Liver (tissue), 9 donors: ENCODE data around the gene PARD3. TPM values are rescaled to one million over a fixed set of nuclear protein-coding genes. Genes with fewer than 3 reads are reported as not detected.

Experiments used
- DNase-seq: peaks from one replicate; pipeline ENCODE4 v3.0.0-alpha.2; 2017; ENCODE audit warnings: low spot score
- H3K27ac ChIP-seq, 2 donors: one replicate each; pipeline ENCODE4 v1.7.0; 2013; ENCODE audit warnings: inconsistent platforms in 2 of 2, low read length in 2 of 2, control low read depth in 1 of 2, low read depth in 1 of 2, mild to moderate bottlenecking in 1 of 2
- H3K27me3 ChIP-seq, 4 donors: one replicate each; pipeline versions ENCODE4 v1.6.1 to v1.7.0; 2013; ENCODE audit warnings: low read length in 3 of 4, inconsistent platforms in 1 of 4, mild to moderate bottlenecking in 1 of 4, moderate library complexity in 1 of 4; ENCODE audit not compliant: control insufficient read depth in 4 of 4, insufficient read depth in 4 of 4
- H3K36me3 ChIP-seq, 4 donors: one replicate each; pipeline versions ENCODE4 v1.6.1 to v1.7.0; 2013; ENCODE audit warnings: low read length in 3 of 4, mild to moderate bottlenecking in 3 of 4, low read depth in 1 of 4, moderate library complexity in 1 of 4; ENCODE audit not compliant: control insufficient read depth in 4 of 4, insufficient read depth in 3 of 4
- H3K4me1 ChIP-seq, 4 donors: one replicate each; pipeline versions ENCODE4 v1.6.1 to v1.7.0; 2013; ENCODE audit warnings: low read length in 3 of 4, mild to moderate bottlenecking in 3 of 4, moderate library complexity in 1 of 4; ENCODE audit not compliant: control insufficient read depth in 4 of 4, insufficient read depth in 4 of 4
- H3K4me3 ChIP-seq, 3 donors: one replicate each; pipeline versions ENCODE4 v1.6.1 to v1.7.0; 2013; ENCODE audit warnings: low read length in 3 of 3, control low read depth in 1 of 3, low read depth in 1 of 3, mild to moderate bottlenecking in 1 of 3
- H3K9ac ChIP-seq, 2 donors: one replicate each; pipeline ENCODE4 v1.7.0; 2013; ENCODE audit warnings: low read length in 2 of 2, mild to moderate bottlenecking in 2 of 2, moderate library complexity in 2 of 2, control low read depth in 1 of 2, low read depth in 1 of 2
- H3K9me3 ChIP-seq, 4 donors: one replicate each; pipeline versions ENCODE4 v1.6.1 to v1.7.0; 2013; ENCODE audit warnings: low read length in 3 of 4; ENCODE audit not compliant: control insufficient read depth in 4 of 4
- FOXA1 ChIP-seq: IDR thresholded peaks from 2 replicates; pipeline ENCODE4 v1.6.1; 2016; ENCODE audit warnings: antibody characterized with exemption
- FOXA2 ChIP-seq: IDR thresholded peaks from 2 replicates; pipeline ENCODE4 v1.6.1; 2016; ENCODE audit warnings: antibody characterized with exemption
- GABPA ChIP-seq, 2 donors: IDR thresholded peaks in 1 of 2; conservative IDR thresholded peaks in 1 of 2; 2 replicates each; pipeline ENCODE4 v1.6.1; 2016; ENCODE audit warnings: antibody characterized with exemption in 2 of 2, mild to moderate bottlenecking in 1 of 2, moderate library complexity in 1 of 2
- HNF4A ChIP-seq, 2 donors: conservative IDR thresholded peaks; 2 replicates each; pipeline ENCODE4 v1.6.1; 2016; ENCODE audit warnings: antibody characterized with exemption in 2 of 2, mild to moderate bottlenecking in 2 of 2
- HNF4G ChIP-seq: IDR thresholded peaks from 2 replicates; pipeline ENCODE4 v1.6.1; 2016; ENCODE audit warnings: antibody characterized with exemption
- JUND ChIP-seq, 2 donors: IDR thresholded peaks; 2 replicates each; pipeline ENCODE4 v1.6.1; 2016; ENCODE audit warnings: antibody characterized with exemption in 2 of 2
- MAX ChIP-seq: IDR thresholded peaks from 2 replicates; pipeline ENCODE4 v1.6.1; 2016; ENCODE audit warnings: antibody characterized with exemption
- RAD21 ChIP-seq, 2 donors: IDR thresholded peaks; 2 replicates each; pipeline ENCODE4 v1.6.1; 2016; ENCODE audit warnings: antibody characterized with exemption in 2 of 2, mild to moderate bottlenecking in 2 of 2
- RXRA ChIP-seq, 2 donors: IDR thresholded peaks; 2 replicates each; pipeline ENCODE4 v1.6.1; 2017 to 2018; ENCODE audit warnings: antibody characterized with exemption in 2 of 2, mild to moderate bottlenecking in 1 of 2
- SP1 ChIP-seq: IDR thresholded peaks from 2 replicates; pipeline ENCODE4 v1.6.1; 2018; ENCODE audit warnings: antibody characterized with exemption, mild to moderate bottlenecking
- TAF1 ChIP-seq: conservative IDR thresholded peaks from 2 replicates; pipeline ENCODE4 v1.6.1; 2016; ENCODE audit warnings: antibody characterized with exemption, mild to moderate bottlenecking
- YY1 ChIP-seq: IDR thresholded peaks from 2 replicates; pipeline ENCODE4 v1.6.1; 2016; ENCODE audit warnings: antibody characterized with exemption, mild to moderate bottlenecking
- ZBTB33 ChIP-seq: IDR thresholded peaks from 2 replicates; pipeline ENCODE4 v1.6.1; 2016; ENCODE audit warnings: antibody characterized with exemption
- WGBS: extraction: QIAGEN DNeasy Blood & Tissue Kit; methylation state at CpG from one replicate; pipeline ENCODE4 v1.1.7; 2013; 5-methylcytosine and 5-hydroxymethylcytosine counted together
- polyA plus RNA-seq, 2 donors: library from polyadenylated mRNA; stranded (reverse) in 1 of 2; unstranded in 1 of 2; fragments of 200-250 nt in 1 of 2; fragments of >200 nt in 1 of 2; fragmentation: Nextera tagmentation in 1 of 2; extraction: Ambion mirVana in 1 of 2; gene quantifications; one replicate each; pipeline versions ENCODE4 v1.2.1 to v1.2.3, GENCODE V29; 2013 to 2015
- total RNA-seq, 2 donors: library from RNA; depleted of rRNA; stranded (reverse); fragments of >200 nt; gene quantifications; one replicate each; pipeline ENCODE4 v1.2.3, GENCODE V29; 2014
- TF ChIP-seq, protein P1 (sequence below): IDR thresholded peaks from 2 replicates; pipeline ENCODE4 v1.6.1; 2016; ENCODE audit warnings: antibody characterized with exemption
- TF ChIP-seq, protein P2 (sequence below): fragments of 150-350 bp; IDR thresholded peaks from 2 replicates; pipeline ENCODE4 v1.5.1; 2017; ENCODE audit warnings: improper control_type of control experiment, low read depth, low read length; ENCODE audit not compliant: missing input control
- donor health status: healthy.
- donor health status: healthy.
- donor health status: healthy.
- donor health status: healthy.
- donor health status: healthy.

Gene PARD3
- total and polyA plus RNA-seq, 4 donors: 12.3 to 43.8 (median 13.5) TPM

- H3K4me1 ChIP-seq: peaks cover 5 to 16% (median 8%) of the 10 kb centered on the region in 4 donors
- H3K9me3 ChIP-seq: no peaks in the 10 kb centered on the region
- H3K9ac ChIP-seq: no peak overlapping the region
- no peak overlapping the region for H3K27ac ChIP-seq
- no peak for DNase-seq
- no peaks in the 10 kb centered on the region for H3K27me3 ChIP-seq
- H3K4me3 ChIP-seq: no peak overlapping the region
- H3K36me3 ChIP-seq: no peaks in the 10 kb centered on the region
- TF ChIP-seq MAX (no peak), HNF4A (conservative IDR thresholded peaks at IDR 0.05) (peak in 1 of 2 donors; percentile 26), RXRA (IDR thresholded peaks at IDR 0.05) (peak in 1 of 2 donors; percentile 5), JUND (IDR thresholded peaks at IDR 0.05) (no peak), FOXA2 (no peak), YY1 (peak; percentile 34)
Measured at GRCh38 chr10:34584164-34584563, 230.9 kb downstream of the PARD3 start.

- H3K9ac ChIP-seq: no peak overlapping the region
- no peaks in the 10 kb centered on the region for H3K27me3 ChIP-seq
- H3K27ac ChIP-seq: no peak overlapping the region
- peaks cover 5 to 16% (median 8%) of the 10 kb centered on the region in 4 donors for H3K4me1 ChIP-seq
- no peaks in the 10 kb centered on the region for H3K9me3 ChIP-seq
- TF ChIP-seq ZBTB33 (no peak), SP1 (no peak), YY1 (no peak), HNF4A (conservative IDR thresholded peaks at IDR 0.05) (no peak), HNF4G (no peak), TAF1 (no peak), FOXA2 (no peak), MAX (no peak), RAD21 (IDR thresholded peaks at IDR 0.05) (no peak), GABPA (IDR thresholded peaks at IDR 0.05 in 1 of 2, conservative IDR thresholded peaks at IDR 0.05 in 1 of 2) (no peak), FOXA1 (no peak), RXRA (IDR thresholded peaks at IDR 0.05) (no peak)
- TF ChIP-seq, protein P1, sequence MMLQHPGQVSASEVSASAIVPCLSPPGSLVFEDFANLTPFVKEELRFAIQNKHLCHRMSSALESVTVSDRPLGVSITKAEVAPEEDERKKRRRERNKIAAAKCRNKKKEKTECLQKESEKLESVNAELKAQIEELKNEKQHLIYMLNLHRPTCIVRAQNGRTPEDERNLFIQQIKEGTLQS: no peak
- TF ChIP-seq, protein P2, sequence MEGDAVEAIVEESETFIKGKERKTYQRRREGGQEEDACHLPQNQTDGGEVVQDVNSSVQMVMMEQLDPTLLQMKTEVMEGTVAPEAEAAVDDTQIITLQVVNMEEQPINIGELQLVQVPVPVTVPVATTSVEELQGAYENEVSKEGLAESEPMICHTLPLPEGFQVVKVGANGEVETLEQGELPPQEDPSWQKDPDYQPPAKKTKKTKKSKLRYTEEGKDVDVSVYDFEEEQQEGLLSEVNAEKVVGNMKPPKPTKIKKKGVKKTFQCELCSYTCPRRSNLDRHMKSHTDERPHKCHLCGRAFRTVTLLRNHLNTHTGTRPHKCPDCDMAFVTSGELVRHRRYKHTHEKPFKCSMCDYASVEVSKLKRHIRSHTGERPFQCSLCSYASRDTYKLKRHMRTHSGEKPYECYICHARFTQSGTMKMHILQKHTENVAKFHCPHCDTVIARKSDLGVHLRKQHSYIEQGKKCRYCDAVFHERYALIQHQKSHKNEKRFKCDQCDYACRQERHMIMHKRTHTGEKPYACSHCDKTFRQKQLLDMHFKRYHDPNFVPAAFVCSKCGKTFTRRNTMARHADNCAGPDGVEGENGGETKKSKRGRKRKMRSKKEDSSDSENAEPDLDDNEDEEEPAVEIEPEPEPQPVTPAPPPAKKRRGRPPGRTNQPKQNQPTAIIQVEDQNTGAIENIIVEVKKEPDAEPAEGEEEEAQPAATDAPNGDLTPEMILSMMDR: no peak
- H3K36me3 ChIP-seq: no peaks in the 10 kb centered on the region
- WGBS: 90% methylated on average over 6 of the region's 6 CpGs
- no peak overlapping the region for H3K4me3 ChIP-seq
- DNase-seq: no peak
Measured at GRCh38 chr10:34581801-34582532, 233.1 kb downstream of the PARD3 start.
